Muscle layer of duodenum (tissue), 2 donors: ENCODE results near the gene TSPAN9.

ENCODE experiments used
- H3K27ac ChIP-seq: one replicate; pipeline ENCODE4 v1.7.0; 2013; ENCODE audit warnings: mild to moderate bottlenecking, low read length
- H3K27me3 ChIP-seq: one replicate; pipeline ENCODE4 v1.7.0; 2013; ENCODE audit warnings: low read depth, mild to moderate bottlenecking, control low read depth, low read length
- H3K36me3 ChIP-seq, 2 donors: one replicate each; pipeline ENCODE4 v1.7.0; 2013; ENCODE audit warnings: low read length in 2 of 2, control low read depth in 1 of 2, mild to moderate bottlenecking in 1 of 2; ENCODE audit not compliant: insufficient read depth in 2 of 2, control insufficient read depth in 1 of 2
- H3K4me1 ChIP-seq, 2 donors: one replicate each; pipeline ENCODE4 v1.7.0; 2013; ENCODE audit warnings: low read length in 2 of 2, mild to moderate bottlenecking in 2 of 2, control low read depth in 1 of 2, moderate library complexity in 1 of 2; ENCODE audit not compliant: insufficient read depth in 2 of 2, control insufficient read depth in 1 of 2
- H3K4me3 ChIP-seq, 2 donors: one replicate each; pipeline ENCODE4 v1.7.0; 2013; ENCODE audit warnings: low read length in 2 of 2, low read depth in 1 of 2, mild to moderate bottlenecking in 1 of 2
- H3K9me3 ChIP-seq, 2 donors: one replicate each; pipeline ENCODE4 v1.7.0; 2013; ENCODE audit warnings: low read length in 2 of 2, control low read depth in 1 of 2, mild to moderate bottlenecking in 1 of 2; ENCODE audit not compliant: control insufficient read depth in 1 of 2
- donor health status: healthy.

The TSPAN9 gene

DNA sequence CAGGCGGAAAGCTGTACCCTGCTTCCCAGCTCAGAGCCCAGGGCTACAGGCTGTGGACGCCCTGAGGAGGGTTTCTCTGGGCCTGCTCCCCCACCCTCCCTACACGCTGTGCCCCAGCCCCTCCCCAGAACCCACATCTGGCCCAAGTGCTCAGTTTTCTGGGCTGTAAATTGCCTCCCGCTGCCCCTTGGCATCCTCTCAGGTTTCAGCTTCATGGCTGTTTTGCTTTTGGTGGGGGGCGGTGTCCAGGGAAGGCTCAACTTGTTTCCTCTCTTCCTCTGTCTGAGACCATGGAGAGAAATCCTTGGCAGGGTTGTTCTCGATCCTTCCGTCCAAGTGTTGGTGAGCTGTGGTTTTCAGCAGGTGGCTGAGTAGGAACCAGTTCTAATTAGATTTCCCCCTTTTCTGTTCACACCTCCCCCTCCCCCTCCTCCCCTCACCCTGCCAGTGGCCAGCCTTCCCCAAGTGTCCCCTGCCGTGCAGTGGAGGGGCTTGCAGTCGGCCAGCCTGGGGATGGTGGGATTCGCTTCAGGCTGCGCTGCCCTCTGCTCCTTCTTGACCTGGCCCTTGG is 61.8 kb downstream of the TSPAN9 start:
- Histone ChIP-seq H3K4me3 (no peak overlapping the region), H3K27me3 (no peaks in the 10 kb centered on the region), H3K36me3 (no peaks in the 10 kb centered on the region), H3K27ac (no peak overlapping the region), H3K4me1 (peaks cover 0 to 14% of the 10 kb centered on the region in 2 donors), H3K9me3 (no peaks in the 10 kb centered on the region)

DNA sequence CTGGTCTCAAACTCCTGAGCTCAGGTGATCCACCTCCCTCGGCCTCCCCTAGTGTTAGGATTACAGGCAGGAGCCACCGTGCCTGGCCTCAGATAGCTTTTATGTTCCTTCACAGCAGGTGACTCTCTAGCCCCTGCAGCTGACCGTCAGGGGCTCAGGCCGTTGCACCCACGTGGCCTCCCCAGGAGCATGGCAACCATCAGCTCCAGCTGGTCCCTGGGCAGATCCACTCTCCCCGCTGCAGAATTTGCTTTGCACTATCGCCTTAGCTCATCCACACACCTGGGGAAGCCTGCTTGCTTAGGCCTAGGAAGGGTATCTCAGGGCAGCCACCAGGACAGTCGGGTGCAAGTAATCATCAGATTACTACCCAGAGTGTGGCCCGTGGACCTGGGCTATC is 62.6 kb downstream of the TSPAN9 start:
- H3K27ac ChIP-seq, result no peak overlapping the region
- H3K4me3 ChIP-seq, result no peak overlapping the region
- H3K27me3 ChIP-seq, result no peaks in the 10 kb centered on the region
- H3K4me1 ChIP-seq, result peaks cover 0 to 13% of the 10 kb centered on the region in 2 donors
- H3K36me3 ChIP-seq, result no peaks in the 10 kb centered on the region
- no peaks in the 10 kb centered on the region for H3K9me3 ChIP-seq

DNA sequence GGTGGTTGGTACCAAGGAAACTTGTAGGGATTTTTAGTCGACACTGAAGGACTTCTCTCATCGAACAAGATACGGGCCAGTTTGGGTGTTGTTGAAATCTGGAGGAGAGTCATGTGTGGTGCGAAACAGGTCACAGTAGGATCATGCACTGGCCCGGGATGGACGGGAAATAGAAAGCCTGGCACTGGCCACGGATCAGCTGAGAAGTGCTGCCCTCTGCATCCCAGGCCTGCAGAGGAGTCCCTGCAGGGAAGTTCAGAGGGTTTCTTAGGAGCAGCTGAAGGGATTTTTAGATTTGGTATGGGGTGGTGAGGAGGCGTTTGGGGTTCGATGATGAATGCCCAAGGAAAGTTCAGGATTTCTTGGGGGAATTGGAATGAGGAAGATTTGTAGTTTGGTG is 63.1 kb downstream of the TSPAN9 start:
- Histone ChIP-seq H3K4me1 (peaks cover 0 to 13% of the 10 kb centered on the region in 2 donors), H3K27ac (no peak overlapping the region), H3K9me3 (no peaks in the 10 kb centered on the region)

DNA sequence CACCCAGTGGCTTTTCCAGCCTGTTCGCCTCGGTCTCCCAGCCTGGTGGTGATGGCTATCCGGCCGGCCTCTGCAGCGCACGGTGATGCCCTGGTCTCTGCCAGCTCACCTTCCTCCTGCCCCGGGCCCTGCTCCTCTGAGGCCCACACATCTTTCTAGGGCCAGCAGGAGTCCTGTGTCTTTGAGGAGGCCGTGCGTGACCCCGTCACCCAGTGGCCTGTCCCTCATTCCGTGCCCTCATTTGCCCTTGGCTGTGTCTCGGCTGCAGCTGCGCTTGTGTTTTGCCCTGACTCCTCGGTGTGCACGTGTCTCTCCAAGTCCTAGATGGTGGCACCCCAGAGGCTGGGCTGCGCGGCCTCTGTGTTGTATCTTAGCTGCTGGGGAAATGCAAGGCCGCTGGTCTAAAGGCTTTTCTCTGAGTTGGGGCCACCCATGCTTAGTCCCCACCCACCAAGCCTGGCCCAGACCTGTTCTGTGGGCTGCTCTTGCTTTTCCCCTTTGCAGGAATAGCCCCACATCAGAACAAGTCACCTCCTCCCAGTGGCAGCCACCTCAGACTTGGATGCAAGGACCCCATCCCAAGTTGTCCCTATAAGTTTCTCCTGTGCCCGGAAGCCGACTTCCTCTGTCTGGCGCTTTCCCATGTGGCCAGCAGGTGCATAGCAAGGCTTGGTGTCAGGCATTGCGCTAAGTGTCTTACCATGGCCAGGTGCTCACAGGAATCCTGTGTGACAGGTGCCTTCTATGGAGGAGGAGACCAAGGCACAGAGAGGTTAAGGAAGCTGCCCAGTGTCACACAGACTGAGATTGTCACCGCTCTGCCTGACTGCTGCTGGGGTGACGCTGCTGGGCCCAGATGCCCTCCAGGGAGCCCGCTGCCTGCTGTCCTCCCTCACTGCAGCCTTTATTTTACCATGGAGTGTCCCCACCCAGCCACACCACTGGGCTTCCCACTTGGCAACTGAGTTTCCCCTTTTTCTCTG is 64.5 kb downstream of the TSPAN9 start:
- H3K27me3 ChIP-seq, result no peaks in the 10 kb centered on the region
- H3K4me3 ChIP-seq, result no peak overlapping the region
- no peak overlapping the region for H3K27ac ChIP-seq
- H3K36me3 ChIP-seq, result no peaks in the 10 kb centered on the region
- H3K9me3 ChIP-seq, result no peaks in the 10 kb centered on the region
- H3K4me1 ChIP-seq, result peaks cover 0 to 7% of the 10 kb centered on the region in 2 donors

More for the DNA sequence above, 63.1 kb downstream of the TSPAN9 start:
- Histone ChIP-seq H3K36me3 (no peaks in the 10 kb centered on the region), H3K4me3 (no peak overlapping the region), H3K27me3 (no peaks in the 10 kb centered on the region)

DNA sequence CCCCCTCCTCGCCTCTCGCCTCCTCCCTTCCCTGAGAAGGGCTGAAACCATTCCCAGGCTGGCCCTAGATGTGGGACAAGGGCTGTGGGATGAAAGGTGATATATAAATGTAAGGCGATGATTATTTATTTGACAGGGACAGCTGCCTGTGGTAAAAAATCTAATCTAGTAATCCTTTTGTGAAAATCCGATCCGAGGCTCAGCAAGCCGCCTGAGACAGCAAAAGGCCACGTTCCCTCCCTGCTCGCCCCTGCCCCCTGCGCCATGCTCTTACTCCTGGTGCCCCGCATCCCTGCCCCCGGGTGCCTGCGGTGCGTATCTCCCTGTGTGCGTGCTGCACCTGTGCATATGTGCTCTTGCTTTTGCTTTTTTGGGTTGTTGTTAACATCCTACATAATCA is 65.2 kb downstream of the TSPAN9 start:
- no peaks in the 10 kb centered on the region for H3K9me3 ChIP-seq
- no peaks in the 10 kb centered on the region for H3K27me3 ChIP-seq
- peaks cover 0 to under 1% of the 10 kb centered on the region in 2 donors for H3K36me3 ChIP-seq
- no peak overlapping the region for H3K27ac ChIP-seq
- peaks cover 0 to 2% of the 10 kb centered on the region in 2 donors for H3K4me1 ChIP-seq
- no peak overlapping the region for H3K4me3 ChIP-seq

DNA sequence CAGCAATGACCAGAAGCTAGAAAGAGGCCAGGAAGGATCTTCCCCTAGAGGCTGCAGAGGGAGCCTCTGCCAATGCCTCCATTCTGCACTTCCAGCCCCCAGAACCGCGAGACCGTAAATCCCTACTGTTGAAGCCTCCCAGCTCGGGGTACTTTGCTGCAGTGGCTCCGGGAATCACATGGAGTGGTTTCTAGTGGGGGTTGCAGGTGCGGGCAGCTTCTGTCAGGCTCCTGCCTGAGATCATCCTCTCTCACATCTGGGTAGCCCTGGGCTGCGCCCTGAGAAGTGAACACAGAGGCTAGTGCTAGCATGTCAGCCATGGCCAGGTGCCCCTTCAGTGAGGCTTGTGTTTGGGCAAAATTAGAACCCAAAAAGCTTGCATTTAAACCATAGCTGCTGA is 67.3 kb downstream of the TSPAN9 start:
- H3K9me3 ChIP-seq, result no peaks in the 10 kb centered on the region
- no peaks in the 10 kb centered on the region for H3K27me3 ChIP-seq
- no peak overlapping the region for H3K27ac ChIP-seq
- H3K36me3 ChIP-seq, result peaks cover 0 to 3% of the 10 kb centered on the region in 2 donors
- peaks cover 0 to 16% of the 10 kb centered on the region in 2 donors for H3K4me1 ChIP-seq
- no peak overlapping the region for H3K4me3 ChIP-seq

DNA sequence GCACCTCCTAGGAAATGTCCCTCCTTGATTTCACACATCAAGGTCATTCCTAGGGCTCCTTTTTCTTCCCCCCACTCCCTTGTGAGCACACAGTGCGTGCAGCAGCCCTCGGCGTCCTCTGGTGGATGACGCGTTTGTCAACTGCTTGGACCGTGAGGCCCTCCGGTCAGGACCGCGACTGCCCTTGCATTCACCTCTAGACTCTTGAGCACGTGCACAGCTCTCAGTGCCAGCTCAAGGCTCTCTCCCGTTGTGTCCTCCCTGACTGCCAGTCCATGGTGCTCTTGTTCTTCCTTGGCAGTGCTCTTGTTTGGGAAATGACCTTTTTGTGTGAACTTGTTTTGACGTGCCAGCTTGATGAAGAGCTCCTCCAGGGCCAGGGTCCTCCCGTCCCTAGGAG is 67.9 kb downstream of the TSPAN9 start:
- no peaks in the 10 kb centered on the region for H3K9me3 ChIP-seq

DNA sequence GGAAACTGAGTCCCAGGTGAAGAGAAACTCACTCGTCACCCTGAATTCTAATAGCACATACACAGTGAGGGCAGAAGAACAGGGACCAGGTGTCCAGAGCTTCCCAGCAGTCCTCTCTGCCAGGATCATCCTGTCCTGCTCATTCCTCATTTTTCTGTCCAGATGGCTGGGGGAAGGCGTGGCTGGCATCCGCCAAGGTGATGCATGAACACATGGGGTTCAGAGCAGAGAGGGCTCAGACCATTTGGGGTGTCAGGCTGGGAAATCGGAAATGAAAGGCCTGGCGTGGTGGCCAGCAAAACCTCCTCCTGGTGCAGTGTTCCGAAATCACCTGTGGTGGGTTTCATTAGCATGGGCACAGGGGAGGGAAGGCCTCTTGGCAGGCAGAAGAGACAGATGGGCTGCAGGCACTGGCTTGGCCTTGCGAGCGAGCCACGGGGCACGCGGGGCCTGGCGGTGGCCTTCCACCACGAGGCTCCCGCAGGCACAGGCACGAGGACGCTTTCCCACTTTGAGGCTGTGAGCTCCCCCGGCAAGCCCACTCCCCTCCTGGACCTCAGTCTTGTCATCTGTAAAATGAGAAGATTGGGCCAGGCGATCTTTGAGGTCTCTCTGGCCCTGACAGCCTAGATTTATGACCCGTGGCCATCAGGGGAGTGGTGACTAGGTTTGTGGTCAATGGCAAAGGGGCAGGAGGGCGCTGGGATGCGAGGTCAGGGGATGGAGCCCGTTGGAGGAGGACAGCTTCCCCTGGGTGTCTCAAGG is 68.5 kb downstream of the TSPAN9 start:
- Histone ChIP-seq H3K27me3 (no peaks in the 10 kb centered on the region), H3K4me1 (peaks cover 1 to 28% of the 10 kb centered on the region in 2 donors), H3K36me3 (peaks cover 0 to 3% of the 10 kb centered on the region in 2 donors), H3K4me3 (no peak overlapping the region), H3K27ac (no peak overlapping the region), H3K9me3 (no peaks in the 10 kb centered on the region)

More for the DNA sequence above, 67.9 kb downstream of the TSPAN9 start:
- Histone ChIP-seq H3K27ac (no peak overlapping the region), H3K4me1 (peaks cover 0 to 22% of the 10 kb centered on the region in 2 donors), H3K36me3 (peaks cover 0 to 3% of the 10 kb centered on the region in 2 donors), H3K4me3 (no peak overlapping the region), H3K27me3 (no peaks in the 10 kb centered on the region)

DNA sequence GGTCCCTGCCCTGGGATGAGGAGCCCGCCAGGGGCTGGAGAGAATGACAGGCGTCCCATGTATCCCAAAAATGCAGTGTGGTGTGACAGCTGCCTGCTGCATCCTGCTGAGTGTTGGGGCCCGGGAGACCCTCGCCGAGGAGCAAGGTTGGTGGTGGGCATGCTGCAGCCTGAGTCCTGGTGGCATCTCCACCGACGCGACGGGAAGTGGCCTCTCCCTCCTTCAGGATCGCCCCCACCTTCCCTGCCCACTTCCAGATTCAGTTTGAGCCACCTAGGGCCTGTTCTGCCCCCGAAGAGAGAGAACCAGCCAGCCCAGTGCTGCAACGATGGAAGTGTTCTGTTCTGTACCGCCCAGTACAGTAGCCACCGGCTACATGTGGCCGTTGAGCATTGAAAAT is 70.1 kb downstream of the TSPAN9 start:
- H3K27me3 ChIP-seq, result no peaks in the 10 kb centered on the region
- H3K9me3 ChIP-seq, result no peaks in the 10 kb centered on the region
- H3K4me1 ChIP-seq, result peaks cover 6 to 43% of the 10 kb centered on the region in 2 donors
- peaks cover 0 to 3% of the 10 kb centered on the region in 2 donors for H3K36me3 ChIP-seq
- no peak overlapping the region for H3K27ac ChIP-seq
- no peak overlapping the region for H3K4me3 ChIP-seq

DNA sequence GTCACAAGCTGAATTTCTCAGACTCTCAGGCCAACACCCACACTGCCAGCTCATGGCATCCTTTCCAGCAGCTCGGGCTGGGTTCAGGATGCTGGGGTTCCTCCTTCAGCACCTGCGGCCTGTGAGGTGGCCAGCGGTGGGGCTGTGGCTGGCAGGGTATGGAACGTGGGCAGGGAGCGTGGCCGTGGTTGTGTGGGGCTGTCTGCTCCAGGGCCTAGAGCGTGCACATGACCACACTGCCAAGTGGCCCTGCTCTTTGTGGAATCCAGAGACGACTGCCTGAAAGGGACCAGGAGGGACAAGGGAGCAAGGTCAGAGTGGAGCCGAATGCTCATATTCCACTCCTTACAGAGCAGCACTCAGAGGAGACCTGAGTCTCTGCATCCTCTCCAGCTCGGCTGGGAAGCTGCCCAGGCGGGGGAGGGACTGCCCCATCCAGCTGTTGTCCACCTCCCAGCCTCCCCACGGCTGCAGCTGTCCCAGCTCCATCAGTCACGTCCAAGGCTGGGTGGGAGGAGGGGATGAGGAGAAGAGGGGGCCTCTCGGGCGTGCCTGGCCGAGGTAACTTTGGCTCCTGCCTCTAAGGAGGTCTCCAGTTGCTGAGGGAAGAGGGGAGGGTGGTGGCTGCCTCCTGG is 71.3 kb downstream of the TSPAN9 start:
- Histone ChIP-seq H3K4me3 (no peak overlapping the region), H3K27ac (no peak overlapping the region), H3K4me1 (peaks cover 6 to 43% of the 10 kb centered on the region in 2 donors)

More for the DNA sequence above, 71.3 kb downstream of the TSPAN9 start:
- no peaks in the 10 kb centered on the region for H3K9me3 ChIP-seq
- no peaks in the 10 kb centered on the region for H3K27me3 ChIP-seq
- H3K36me3 ChIP-seq, result peaks cover 0 to 3% of the 10 kb centered on the region in 2 donors
